ENCODE data around the gene MARCHF5. TPM values are rescaled to one million over a fixed set of nuclear protein-coding genes. Genes with fewer than 3 reads are reported as not detected.

MARCHF5 gene
- total RNA-seq, 4 donors from 2014 or later: 13.0 to 24.4 (median 15.4) TPM

DNA sequence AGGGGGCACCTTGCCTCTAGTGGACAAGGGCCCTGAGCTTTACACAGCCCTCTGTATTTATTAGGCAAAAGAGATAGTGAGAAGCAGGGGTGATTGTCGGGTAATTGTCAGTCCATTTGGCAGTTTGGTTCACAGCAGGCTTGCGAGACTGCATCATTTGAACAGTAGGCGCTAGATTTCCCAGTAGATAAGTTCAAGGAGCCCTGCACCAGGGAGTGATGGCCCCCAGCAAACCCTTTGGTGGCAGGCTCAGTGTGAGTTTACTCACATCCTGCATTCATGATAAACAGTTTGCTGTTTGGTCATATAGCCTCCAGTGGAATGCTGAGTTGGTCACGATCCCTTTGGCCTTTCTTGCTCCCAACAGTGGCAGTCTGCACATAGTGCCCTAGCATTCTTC, 59.4 kb downstream of the MARCHF5 start:
- ATAC-seq: no peak
- H3K27ac ChIP-seq: no peak overlapping the region
- no peak overlapping the region for H3K4me3 ChIP-seq
- in situ Hi-C loops (cut with MboI; ENCODE audit: low sequenced_read_pairs in 4 of 4): no loop called here
- intact Hi-C loops (cut with DNase I; ENCODE audit: low total_unique reads): no loop called here
- no peaks in the 10 kb centered on the region for H3K4me1 ChIP-seq
- H3K9me3 ChIP-seq: no peaks in the 10 kb centered on the region
- no peaks in the 10 kb centered on the region for H3K27me3 ChIP-seq
- peaks cover 0 to 34% of the 10 kb centered on the region in 2 donors for H3K36me3 ChIP-seq
- no peak for DNase-seq
- TF ChIP-seq CTCF (IDR thresholded peaks at IDR 0.05 in 4 of 5, conservative IDR thresholded peaks at IDR 0.05 in 1 of 5) (no peak), POLR2A (IDR thresholded peaks at IDR 0.05) (no peak)

DNA sequence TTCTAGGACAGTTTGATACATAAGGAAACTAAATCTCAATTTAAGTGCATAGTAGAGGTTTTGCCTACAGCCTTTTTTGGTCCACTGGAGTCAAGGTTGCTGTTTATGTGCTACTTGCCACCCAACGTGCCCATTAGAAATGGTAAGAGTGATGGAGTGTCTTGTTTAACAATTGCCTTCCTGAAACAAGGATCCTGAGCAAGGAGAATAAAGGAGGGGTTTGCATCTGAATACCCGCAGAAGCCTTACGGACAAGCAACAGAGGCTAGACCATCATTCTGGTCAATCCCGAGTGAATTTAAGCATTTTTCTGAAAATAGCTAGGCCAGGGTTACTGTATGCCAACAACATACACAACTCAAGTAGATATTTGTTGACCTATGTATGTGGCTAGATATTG, 63.6 kb downstream of the MARCHF5 start:
- H3K9me3 ChIP-seq: no peaks in the 10 kb centered on the region
- H3K36me3 ChIP-seq: peaks cover 0 to 20% of the 10 kb centered on the region in 2 donors
- ATAC-seq (no peak), DNase-seq (no peak)
- TF ChIP-seq CTCF (IDR thresholded peaks at IDR 0.05 in 4 of 5, conservative IDR thresholded peaks at IDR 0.05 in 1 of 5) (no peak), POLR2A (IDR thresholded peaks at IDR 0.05) (no peak)
- H3K27ac ChIP-seq: no peak overlapping the region
- H3K4me1 ChIP-seq: no peaks in the 10 kb centered on the region
- intact Hi-C loops (cut with DNase I; ENCODE audit: low total_unique reads): no loop called here
- no peaks in the 10 kb centered on the region for H3K27me3 ChIP-seq
- in situ Hi-C loops (cut with MboI; ENCODE audit: low sequenced_read_pairs in 4 of 4): no loop called here
- H3K4me3 ChIP-seq: no peak overlapping the region

DNA sequence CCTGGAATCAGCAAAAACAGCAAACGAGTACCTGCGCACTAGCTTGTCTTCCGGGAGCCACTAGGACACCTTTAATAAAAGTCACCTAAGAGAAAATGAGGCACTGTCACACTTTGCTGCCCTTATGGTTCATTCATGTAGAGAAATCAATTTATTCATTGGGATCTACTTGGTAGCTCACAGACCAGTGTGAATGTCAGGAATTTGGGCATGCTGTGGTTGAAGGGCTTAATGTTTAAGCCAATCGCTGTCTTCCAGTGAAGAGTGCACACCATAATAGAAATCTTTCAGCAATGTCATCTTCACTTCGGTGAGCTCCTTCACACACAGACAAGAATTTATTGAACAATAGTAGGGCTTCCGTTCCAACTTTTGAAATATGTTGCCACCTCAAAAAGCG, 65.1 kb downstream of the MARCHF5 start:
- H3K4me3 ChIP-seq: no peak overlapping the region
- no peak for DNase-seq
- intact Hi-C loops (cut with DNase I; ENCODE audit: low total_unique reads): no loop called here
- H3K27me3 ChIP-seq: no peaks in the 10 kb centered on the region
- TF ChIP-seq POLR2A (IDR thresholded peaks at IDR 0.05) (no peak), CTCF (IDR thresholded peaks at IDR 0.05 in 4 of 5, conservative IDR thresholded peaks at IDR 0.05 in 1 of 5) (no peak)
- no peaks in the 10 kb centered on the region for H3K9me3 ChIP-seq
- no peaks in the 10 kb centered on the region for H3K4me1 ChIP-seq
- ATAC-seq: no peak
- H3K36me3 ChIP-seq: peaks cover 0 to 6% of the 10 kb centered on the region in 2 donors
- in situ Hi-C loops (cut with MboI; ENCODE audit: low sequenced_read_pairs in 4 of 4): no loop called here
- no peak overlapping the region for H3K27ac ChIP-seq

DNA sequence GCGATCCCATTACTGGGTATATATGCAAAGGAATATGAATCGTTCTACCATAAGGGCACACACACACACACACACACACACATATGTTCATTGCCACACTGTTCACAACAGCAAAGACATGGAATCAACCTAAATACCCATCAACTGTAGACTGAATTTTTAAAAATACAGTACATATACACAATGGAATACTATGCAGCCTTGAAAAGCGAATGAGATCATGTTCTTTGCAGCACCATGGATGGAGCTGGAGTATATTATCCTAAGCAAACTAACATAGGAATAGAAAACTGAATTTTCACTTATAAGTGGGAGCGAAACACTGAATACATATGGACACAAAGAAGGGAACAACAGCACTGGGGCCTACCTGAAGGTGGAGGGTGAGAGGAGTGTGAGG, 72.5 kb downstream of the MARCHF5 start:
- Histone ChIP-seq H3K9me3 (no peaks in the 10 kb centered on the region), H3K36me3 (no peaks in the 10 kb centered on the region), H3K4me3 (no peak overlapping the region), H3K4me1 (no peaks in the 10 kb centered on the region), H3K27ac (no peak overlapping the region), H3K27me3 (no peaks in the 10 kb centered on the region)
- DNase-seq (no peak), ATAC-seq (no peak)
- intact Hi-C loops (cut with DNase I; ENCODE audit: low total_unique reads) (no loop called here), in situ Hi-C loops (cut with MboI; ENCODE audit: low sequenced_read_pairs in 4 of 4) (no loop called here)
- TF ChIP-seq CTCF (IDR thresholded peaks at IDR 0.05 in 4 of 5, conservative IDR thresholded peaks at IDR 0.05 in 1 of 5): no peak
- no peak for TF ChIP-seq POLR2A (IDR thresholded peaks at IDR 0.05)

- H3K27me3 ChIP-seq: no peaks in the 10 kb centered on the region
- intact Hi-C loops (cut with DNase I; ENCODE audit: low total_unique reads): no loop called here
- TF ChIP-seq CTCF (IDR thresholded peaks at IDR 0.05 in 4 of 5, conservative IDR thresholded peaks at IDR 0.05 in 1 of 5) (no peak), POLR2A (IDR thresholded peaks at IDR 0.05) (no peak)
Observed at GRCh38 chr10:92366412-92367021, 75.5 kb downstream of the MARCHF5 start.

More at GRCh38 chr10:92366412-92367021, 75.5 kb downstream of the MARCHF5 start:
- no peaks in the 10 kb centered on the region for H3K4me1 ChIP-seq
- H3K36me3 ChIP-seq: no peaks in the 10 kb centered on the region
- no peak overlapping the region for H3K4me3 ChIP-seq
- H3K9me3 ChIP-seq: no peaks in the 10 kb centered on the region
- ATAC-seq: no peak
- H3K27ac ChIP-seq: no peak overlapping the region
- in situ Hi-C loops (cut with MboI; ENCODE audit: low sequenced_read_pairs in 4 of 4): no loop called here
- no peak for DNase-seq

Measured in gastrocnemius medialis (tissue), 4 donors.